ENCODE results near the gene HNRNPA2B1.

GRCh38 chr7:26151953-26152781 lies 48.4 kb downstream of the HNRNPA2B1 start, which contains the start of gene NFE2L3:
- TF ChIP-seq POLR2AphosphoS5 (IDR thresholded peaks at IDR 0.05) (peak; percentile 3 to 53 (median 35)), POLR2A (IDR thresholded peaks at IDR 0.05) (peak; percentile 46)

Data from transverse colon (tissue), 3 donors.